Activated CD4-positive, CD25-positive, alpha-beta regulatory T cell (primary cell): Measurements from ENCODE around the gene CHST2.

ENCODE experiments used
- DNase-seq, 4 experiments: peaks; one replicate each; lab custom pipeline; 2025; lab: John Stamatoyannopoulos, UW

Gene CHST2

DNA sequence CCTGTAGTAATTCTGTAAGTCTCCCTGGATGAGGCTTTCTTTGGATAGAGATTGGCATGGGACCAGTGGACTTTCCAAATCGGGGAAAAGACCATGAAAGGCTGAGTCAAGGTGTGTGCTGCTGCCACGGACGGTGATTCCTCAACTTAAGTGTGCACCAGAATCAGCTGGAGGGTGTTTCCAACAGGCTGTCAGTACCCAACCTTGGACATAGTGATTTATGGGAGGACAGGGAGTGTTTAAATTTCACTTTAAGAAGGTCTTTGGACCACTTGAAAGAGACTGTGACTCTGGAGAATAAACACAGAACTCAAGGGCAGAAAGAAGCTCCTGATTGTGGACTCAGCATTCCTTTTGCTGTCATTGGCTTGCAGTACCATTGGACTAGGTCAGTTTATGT, 20.4 kb upstream of the CHST2 start:
- no peak for DNase-seq

DNA sequence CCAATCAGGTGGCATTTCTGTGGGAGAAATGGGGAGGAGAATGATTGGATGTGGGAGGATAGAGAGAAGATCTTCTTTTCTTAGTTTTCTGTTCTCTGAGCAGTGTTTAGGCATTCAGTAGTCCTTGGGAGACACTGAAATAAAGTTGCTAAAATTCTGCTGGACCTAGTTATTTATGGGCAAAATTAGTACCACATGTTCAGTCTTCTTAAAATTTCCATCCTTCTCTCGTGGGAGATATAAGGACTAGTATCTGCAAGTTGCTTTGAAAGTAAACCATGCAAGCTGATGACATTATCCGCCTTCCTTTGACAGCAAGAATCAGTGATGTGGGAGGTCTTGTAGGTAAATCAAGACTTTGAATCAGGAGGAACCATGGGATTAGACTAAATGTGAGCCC, 19.9 kb upstream of the CHST2 start:
- no peak for DNase-seq

- DNase-seq = no peak
These were observed 19.1 kb upstream of the CHST2 start for GRCh38 chr3:143100451-143100850.

GRCh38 chr3:143101792-143102381, 17.7 kb upstream of the CHST2 start:
- DNase-seq = no peak

DNA sequence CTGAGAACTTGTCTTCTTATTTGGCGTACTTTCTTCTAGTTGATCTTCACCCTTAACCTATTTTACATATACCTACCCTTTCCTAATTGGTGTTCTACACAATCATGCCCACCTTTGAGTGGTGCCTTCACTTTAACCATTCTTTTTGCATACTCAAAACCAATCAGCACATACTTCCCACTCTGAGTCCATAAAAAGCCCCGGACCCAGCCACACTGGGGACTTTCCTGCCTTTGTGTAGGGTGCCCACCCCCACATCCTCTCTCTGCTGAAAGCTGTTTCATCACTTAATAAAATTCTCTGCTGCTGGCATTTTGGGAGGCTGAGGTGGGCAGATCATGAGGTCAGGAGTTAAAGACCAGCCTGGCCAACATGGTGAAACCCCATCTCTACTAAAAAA, 15.9 kb upstream of the CHST2 start:
- DNase-seq = no peak

DNA sequence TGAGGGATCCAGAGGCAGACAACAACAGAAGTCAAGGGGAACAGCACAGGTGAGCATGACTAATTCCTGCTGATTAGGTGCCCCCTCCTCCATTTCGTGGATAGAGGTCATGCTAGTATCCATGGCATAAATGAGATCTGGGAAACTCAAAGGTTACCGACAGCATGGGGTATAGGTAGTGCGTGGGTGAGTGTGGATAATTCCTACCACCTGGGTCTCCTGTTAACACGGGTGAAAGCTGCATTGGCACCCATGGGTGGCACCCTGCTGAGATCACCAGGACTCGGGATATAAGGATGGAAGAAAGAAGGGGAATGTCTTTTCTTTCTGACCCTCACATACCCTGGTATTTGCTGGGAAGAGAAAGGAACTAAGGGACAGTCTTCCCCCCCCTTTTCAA, 14.4 kb upstream of the CHST2 start:
- DNase-seq = no peak

DNA sequence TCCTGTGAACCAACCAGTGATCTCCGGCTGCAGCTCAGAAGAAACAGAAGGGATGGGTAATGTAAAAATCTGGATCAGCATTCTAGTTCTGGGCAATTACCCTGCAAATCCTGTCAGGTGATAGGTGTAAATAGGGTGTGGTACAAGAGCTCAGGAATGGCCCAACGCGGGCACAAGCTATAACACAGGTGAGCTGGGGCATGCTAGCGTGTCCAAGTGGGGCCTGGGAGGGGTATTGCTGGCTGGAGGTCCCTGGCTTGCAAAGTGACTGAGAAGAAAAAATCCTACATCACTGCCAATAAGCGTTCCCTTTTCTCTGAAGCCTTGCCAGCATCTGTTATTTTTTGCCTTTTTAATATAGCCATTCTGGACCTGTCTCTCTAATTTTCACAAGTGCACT, 9.7 kb upstream of the CHST2 start:
- no peak for DNase-seq

GRCh38 chr3:143110371-143110770, 9.2 kb upstream of the CHST2 start:
- DNase-seq = no peak

GRCh38 chr3:143118630-143119008, 952 bp upstream of the CHST2 start:
- no peak for DNase-seq

- peak in 3 of 4 experiments; percentile 9 to 47 (median 16) for DNase-seq
These were observed 574 bp downstream of the CHST2 start for GRCh38 chr3:143119974-143120715.

DNA sequence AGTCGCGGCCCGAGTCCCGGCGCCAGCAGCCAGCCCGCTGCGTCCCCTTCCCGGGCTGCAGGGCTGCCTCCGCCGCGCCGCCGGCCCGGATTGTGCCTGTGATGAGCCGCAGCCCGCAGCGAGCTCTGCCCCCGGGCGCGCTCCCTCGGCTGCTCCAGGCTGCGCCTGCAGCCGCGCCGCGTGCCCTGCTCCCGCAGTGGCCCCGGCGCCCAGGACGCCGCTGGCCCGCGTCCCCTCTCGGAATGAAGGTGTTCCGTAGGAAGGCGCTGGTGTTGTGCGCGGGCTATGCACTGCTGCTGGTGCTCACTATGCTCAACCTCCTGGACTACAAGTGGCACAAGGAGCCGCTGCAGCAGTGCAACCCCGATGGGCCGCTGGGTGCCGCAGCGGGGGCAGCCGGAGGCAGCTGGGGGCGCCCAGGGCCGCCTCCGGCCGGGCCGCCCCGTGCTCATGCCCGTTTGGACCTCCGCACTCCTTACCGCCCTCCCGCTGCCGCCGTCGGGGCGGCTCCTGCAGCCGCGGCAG, 1.2 kb downstream of the CHST2 start:
- peak in 2 of 4 experiments; percentile 7 to 40 for DNase-seq

DNA sequence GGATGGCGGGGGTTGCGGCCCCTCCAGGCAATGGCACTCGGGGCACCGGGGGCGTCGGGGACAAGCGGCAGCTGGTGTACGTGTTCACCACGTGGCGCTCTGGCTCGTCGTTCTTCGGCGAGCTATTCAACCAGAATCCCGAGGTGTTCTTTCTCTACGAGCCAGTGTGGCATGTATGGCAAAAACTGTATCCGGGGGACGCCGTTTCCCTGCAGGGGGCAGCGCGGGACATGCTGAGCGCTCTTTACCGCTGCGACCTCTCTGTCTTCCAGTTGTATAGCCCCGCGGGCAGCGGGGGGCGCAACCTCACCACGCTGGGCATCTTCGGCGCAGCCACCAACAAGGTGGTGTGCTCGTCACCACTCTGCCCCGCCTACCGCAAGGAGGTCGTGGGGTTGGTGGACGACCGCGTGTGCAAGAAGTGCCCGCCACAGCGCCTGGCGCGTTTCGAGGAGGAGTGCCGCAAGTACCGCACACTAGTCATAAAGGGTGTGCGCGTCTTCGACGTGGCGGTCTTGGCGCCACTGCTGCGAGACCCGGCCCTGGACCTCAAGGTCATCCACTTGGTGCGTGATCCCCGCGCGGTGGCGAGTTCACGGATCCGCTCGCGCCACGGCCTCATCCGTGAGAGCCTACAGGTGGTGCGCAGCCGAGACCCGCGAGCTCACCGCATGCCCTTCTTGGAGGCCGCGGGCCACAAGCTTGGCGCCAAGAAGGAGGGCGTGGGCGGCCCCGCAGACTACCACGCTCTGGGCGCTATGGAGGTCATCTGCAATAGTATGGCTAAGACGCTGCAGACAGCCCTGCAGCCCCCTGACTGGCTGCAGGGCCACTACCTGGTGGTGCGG, 1.9 kb downstream of the CHST2 start:
- DNase-seq = peak; percentile 51 to 70 (median 58)

DNA sequence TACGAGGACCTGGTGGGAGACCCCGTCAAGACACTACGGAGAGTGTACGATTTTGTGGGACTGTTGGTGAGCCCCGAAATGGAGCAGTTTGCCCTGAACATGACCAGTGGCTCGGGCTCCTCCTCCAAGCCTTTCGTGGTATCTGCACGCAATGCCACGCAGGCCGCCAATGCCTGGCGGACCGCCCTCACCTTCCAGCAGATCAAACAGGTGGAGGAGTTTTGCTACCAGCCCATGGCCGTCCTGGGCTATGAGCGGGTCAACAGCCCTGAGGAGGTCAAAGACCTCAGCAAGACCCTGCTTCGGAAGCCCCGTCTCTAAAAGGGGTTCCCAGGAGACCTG, 2.5 kb downstream of the CHST2 start:
- DNase-seq = no peak

DNA sequence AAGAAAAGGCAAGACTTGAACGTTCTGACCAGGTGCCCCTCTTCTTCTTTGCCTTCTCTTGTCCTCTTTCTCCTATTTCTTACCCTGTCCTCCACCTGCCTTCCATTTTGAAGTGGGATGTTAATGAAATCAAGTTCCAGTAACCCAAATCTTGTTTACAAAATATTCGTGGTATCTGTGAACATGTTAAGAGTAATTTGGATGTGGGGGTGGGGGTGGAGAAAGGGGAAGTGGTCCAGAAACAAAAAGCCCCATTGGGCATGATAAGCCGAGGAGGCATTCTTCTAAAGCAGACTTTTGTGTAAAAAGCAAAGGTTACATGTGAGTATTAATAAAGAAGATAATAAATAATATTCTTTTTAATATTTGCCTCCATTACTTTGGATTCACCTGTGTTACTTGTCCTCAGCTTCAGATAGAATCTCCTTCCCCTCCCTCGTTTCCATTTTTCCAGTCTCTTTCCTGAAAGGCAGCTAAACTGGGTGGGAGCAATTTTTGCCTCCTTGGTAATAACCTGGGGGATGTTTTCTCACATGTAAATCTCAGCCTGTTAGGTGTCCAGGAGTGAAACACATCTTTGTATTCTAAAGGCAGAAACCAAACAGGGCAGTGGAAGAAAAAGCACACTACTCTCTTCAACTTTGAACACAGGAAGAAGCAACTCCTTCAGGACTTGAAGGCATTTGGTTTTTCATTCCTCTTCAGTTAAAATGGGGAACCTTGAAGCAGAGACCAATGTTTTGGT, 3.2 kb downstream of the CHST2 start:
- no peak for DNase-seq

- no peak for DNase-seq
These were observed 3.9 kb downstream of the CHST2 start for GRCh38 chr3:143123353-143123984.

GRCh38 chr3:143124601-143125520, 5.3 kb downstream of the CHST2 start:
- DNase-seq = no peak

DNA sequence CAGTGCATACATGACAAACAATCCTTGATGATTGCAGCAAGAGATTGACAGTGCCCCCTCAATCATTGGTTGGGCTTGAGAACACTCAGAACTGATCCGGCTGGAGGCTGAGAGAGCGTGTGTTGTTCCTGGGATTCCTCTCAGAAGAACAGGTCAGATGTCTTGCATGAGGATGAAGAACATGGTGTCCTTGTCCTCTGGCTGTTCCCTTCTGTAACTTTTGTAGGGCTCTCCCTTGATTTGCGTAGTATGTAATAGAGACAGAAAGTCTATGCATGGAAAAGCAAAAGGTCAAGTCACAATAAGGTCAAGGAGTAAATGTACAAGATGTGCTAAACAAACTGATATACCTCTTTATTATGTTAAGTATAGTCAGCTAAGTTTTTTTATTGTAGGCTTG, 8.2 kb downstream of the CHST2 start:
- DNase-seq = no peak

DNA sequence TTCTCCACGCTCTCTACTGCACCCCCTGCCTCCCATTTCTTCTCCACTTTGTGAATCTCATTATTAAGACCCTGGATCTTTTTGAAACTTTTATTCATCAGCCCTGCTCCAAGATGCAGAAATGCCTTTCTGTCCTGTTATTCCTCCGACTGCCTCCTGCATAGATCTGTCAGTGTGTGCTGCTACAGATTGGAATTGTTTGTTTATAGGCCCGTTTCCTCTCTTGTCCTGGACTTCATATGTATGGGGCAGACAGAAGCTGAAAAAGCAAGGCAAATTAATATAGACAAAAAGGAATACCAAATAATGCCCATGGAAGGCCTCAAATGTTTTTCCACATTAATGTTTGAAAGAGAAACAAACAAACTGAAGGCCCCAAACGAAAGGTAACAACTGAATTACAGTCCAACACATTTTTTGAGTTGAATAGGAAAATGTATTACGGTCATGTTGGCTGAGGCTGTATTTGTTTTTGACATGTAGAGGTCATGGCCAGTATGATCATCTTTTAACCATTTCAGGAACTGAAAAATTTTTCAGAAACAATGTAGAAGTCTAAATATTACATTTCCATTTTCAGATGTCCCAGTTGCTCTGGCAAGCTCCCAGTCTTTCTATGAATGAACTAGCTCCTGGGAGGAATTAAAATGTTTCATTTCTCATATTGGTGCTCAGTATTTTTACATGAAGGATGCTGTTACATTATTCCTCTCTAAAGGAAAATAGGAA, 8.8 kb downstream of the CHST2 start:
- no peak for DNase-seq

- no peak for DNase-seq
These were observed 12.8 kb downstream of the CHST2 start for GRCh38 chr3:143132246-143132980.
